Stimulated activated CD8-positive, alpha-beta memory T cell treated with anti-CD3 and anti-CD28 coated beads, Interleukin-7, amount 100 ng/mL, for 4 hours (primary cell): ENCODE data around the gene ZHX3.

Experiments
- DNase-seq, 2 donors: peaks; one replicate each; pipeline ENCODE4 v3.0.0-alpha.2; 2020; ENCODE audit warnings: low read depth in 2 of 2

The ZHX3 gene

GRCh38 chr20:41224281-41224680 lies 93.2 kb downstream of the ZHX3 start:
- DNase-seq, result no peak

GRCh38 chr20:41223112-41223511 lies 94.4 kb downstream of the ZHX3 start:
- DNase-seq, result no peak

DNA sequence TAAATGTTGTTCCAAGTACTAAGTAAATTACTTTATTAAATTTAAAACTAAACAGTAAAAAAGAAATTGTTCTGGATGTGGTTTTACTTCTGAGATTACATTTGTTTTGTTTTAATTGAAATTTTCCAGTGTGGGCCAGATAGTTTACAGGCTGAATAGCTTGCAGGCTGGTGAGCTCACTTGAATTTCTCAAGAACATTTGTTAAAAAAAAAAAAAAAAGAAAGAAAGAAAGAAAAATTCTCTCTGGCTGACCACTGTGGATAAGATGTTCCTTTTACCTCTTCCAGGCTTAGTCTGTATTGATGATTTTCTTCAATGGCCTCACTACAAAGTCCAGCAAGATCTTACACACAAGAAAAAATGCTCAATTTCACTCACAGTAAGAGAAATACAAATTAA lies 94.8 kb downstream of the ZHX3 start:
- no peak for DNase-seq

GRCh38 chr20:41222296-41222695 lies 95.2 kb downstream of the ZHX3 start:
- DNase-seq, result no peak

DNA sequence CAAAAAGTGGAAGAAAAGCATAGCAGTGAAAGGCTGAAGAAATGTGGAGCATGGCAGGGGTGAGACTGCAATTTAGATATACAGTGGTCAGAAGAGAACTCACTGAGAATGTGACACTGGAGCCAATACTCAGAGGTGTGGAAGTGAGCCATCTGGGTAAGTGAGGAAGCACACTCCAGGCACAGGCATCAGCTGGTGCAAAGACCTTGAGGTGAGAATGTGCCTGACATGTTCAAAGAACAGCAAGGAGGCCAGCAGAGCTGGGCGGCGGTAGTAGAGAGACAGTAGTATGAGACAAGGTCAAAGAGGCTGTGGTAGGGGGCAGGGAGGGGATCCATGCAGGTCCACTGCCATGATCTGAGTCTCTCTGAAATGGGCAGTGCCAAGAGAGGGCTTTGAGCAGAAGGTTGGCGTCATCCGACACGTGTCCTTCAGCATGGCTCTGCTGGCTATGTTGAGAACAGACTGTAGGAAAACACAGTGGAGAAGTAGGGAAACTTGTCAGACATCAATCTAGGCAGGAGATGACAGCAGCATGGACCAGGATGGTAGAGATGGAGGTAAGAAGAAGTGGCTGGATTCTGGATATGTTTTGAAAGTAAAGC lies 95.8 kb downstream of the ZHX3 start:
- DNase-seq, result no peak

DNA sequence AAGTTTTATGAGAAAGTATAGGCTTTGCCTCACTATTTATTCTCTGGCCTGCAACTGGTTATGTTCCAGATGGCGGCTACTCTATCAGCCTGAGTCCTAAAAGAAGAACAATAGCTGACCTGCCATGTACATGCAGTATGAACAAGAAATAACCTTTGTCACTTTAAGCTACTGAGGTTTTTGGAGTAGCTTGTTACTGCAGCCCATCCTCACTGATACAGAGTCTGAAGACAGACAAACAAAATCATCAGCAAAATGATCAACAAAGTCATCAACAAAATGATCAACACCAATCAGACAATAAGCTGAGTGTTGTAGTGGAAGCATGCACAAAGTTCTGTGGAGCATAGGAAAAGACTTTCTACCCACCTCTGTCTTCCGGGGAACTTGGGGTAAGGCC lies 97.7 kb downstream of the ZHX3 start:
- DNase-seq, result no peak

DNA sequence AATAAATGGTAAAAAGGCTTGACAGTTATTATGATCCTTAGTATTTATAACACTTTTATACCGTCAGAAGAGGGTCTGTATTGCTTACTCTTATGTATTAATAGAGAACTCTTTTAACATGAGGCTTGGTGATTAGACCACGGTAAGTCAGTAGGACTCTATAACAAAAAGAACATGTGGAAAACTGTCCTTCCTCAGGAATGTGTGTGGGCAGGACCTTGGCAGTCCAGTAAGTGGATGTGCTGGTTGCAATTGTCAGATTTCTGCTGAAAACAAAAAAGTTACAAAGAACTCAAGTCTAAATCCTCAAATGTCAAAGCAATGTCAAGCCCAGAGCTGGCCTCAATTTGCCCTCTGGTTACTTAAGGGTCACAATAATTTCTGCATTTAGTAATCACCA lies 99.1 kb downstream of the ZHX3 start:
- no peak for DNase-seq

DNA sequence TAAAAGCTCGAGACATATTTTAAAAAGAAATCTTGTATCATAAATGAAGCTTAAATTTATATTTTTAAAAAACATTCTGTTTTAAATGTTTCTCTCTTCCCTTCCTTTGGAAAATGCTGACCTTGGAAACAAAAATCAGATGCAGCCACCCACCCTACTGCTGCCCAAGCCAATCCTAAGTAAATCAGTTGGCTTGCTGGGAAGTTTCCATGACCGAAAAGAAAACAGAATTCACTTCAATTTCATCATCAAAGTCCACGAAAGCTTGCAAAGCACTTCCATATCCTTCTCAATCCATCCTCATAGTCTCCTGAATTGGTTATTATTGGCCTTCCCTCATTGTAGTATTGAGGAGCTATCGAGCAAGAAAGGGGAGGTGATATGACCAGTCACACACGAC lies 100.1 kb downstream of the ZHX3 start:
- DNase-seq, result no peak

- no peak for DNase-seq
Observed at GRCh38 chr20:41214666-41215065, 102.9 kb downstream of the ZHX3 start.

DNA sequence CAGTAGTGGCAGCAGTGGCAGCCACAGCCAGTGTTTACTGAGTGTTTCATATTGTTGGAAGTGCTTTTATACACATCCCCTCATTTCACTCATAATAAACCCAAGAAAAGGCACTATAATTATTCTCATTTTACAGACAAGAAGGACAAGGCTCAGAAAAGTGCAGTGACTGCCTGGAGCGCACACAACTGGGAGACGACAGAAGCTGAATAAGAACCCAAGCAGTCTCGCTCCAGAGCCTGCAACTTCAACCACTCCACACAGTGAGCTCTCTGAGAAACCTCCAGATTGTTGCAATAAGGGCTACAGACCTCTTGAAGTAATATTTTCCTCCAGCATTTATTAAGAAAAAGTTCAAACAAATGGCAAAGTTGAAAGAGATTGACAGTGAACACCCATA lies 103.3 kb downstream of the ZHX3 start:
- no peak for DNase-seq

DNA sequence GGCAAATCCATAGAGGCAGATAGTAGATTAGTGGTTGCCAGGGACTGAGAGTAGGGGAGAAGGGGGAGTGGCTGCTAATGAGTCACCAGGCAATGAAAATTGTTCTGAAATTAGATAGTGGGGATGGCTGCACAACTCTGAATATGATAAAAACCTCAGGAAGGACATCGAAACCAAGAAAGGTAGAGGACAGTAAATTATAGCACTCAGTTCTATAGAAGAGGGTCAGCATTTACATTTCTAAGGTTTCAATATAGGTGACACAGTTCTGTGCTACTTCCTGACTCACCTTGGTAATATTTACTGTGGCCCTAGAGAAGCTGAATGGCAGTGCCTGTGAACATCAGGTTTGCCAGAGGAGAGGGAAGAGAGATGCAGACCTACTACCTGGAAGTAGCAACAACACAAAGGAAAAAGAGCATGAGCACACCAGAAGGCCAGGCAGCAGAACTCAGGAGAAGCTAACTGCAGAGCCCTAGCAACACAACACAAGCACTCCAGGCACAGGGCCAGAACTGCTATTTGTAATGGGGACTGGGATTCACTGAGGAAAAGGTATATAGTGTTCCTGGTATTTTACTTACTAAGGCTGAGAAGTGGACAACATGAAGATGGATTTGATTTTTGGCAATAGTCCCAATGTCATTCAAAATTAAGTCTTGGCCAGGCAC lies 104.2 kb downstream of the ZHX3 start:
- no peak for DNase-seq

DNA sequence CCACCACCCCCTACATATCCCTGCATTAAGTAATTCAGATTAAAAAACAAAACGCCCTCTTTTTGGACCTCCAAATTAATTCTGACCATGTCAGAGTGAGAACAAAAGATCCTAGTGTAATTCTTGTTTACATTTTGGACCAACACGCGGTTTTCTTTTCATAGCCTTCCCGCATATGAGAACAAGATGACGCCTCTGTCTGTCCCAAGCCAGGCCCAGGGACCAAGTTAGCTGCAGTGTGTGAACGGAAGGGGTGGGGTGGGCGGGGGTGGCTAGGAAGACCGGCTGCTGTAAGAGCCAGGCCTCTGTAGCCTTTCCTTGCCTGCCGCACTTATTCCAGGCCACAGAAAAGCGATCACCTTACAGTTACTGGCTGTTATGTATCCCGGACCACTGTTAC lies 112.2 kb downstream of the ZHX3 start:
- no peak for DNase-seq

GRCh38 chr20:41204304-41205265 lies 112.9 kb downstream of the ZHX3 start:
- no peak for DNase-seq

GRCh38 chr20:41203660-41204059 lies 113.9 kb downstream of the ZHX3 start:
- no peak for DNase-seq

GRCh38 chr20:41202426-41202825 lies 115.1 kb downstream of the ZHX3 start:
- DNase-seq, result no peak

GRCh38 chr20:41201760-41202159 lies 115.8 kb downstream of the ZHX3 start:
- DNase-seq, result no peak

DNA sequence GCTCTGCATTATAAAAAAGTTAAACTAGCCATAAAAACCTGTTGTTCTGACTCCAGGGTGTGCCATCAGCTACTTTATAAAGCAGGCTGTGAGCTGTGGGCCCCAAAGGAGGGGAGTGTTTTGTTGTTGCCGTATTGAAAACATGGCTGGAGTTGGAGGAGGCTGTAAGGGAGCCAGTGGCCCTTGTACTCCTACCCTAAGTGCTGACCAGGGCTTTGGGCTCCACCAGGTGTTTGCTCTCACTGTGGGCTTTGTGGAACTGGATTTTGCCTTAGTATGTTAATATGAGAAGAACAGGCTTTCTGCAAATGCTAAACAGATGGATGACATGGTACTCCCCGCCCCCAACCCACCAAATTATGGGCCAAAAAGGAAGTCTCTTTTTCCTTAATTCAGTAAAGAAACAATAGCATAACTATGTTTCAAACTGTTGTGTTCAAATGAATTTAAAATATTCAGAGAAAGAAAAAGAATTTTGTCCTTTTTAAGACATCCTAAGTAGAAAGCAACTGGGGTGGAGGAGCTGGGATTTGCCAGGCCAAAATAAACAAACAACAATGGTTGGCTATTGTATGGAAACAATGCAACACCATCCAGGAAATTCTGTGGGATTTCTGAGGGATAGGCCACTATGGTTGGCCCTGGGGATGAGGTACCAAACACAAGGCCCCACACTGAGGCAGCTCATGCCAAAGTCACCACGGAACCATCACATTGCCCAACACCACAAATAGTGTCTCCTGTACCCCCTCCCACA lies 116.9 kb downstream of the ZHX3 start:
- no peak for DNase-seq

DNA sequence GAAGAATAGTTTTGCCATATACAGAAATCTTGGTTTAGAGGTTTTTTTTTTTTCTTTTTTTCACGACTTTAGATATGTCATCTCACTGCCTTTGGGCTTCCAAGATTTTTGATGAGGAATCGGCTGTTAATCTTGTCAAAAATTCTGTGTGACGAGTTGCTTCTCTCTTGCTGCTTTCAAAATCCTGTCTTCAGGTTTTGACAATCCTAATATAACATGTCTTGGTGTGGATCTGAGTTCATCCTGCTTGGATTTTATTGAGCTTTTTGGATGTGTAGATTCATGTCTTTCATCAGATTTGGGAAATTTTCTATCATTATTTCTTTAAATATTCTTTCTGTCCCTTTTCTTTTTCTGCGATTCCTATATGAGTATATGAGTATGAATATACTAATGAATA lies 119.1 kb downstream of the ZHX3 start:
- DNase-seq, result no peak

- no peak for DNase-seq
Observed at GRCh38 chr20:41196653-41197225, 120.8 kb downstream of the ZHX3 start.

- DNase-seq, result no peak
Observed at GRCh38 chr20:41192575-41192974, 125.0 kb downstream of the ZHX3 start.
